K562 (cell line): ENCODE data around the gene TSTD1. TPM values are rescaled to one million over a fixed set of nuclear protein-coding genes. Genes with fewer than 3 reads are reported as not detected.
A peak's percentile ranks its signal among the peaks of the same experiment; 100 is the strongest.

Source experiments
- CBX3 ChIP-seq, 2 experiments: IDR thresholded peaks; 1 replicate in 1 of 2; 2 replicates in 1 of 2; pipeline ENCODE4 v1.6.1; 2012; ENCODE audit warnings: inconsistent platforms in 2 of 2, low read length in 2 of 2, borderline replicate concordance in 1 of 2, control low read depth in 1 of 2
- CREB3 ChIP-seq: fragments of 450-650 bp; conservative IDR thresholded peaks from 2 replicates; pipeline ENCODE4 v1.6.1; 2016; ENCODE audit warnings: missing genetic modification characterization, low read depth, mild to moderate bottlenecking, missing compliant biosample characterization, moderate library complexity
- ETV5 ChIP-seq: sonication (generic); formaldehyde crosslinking; IDR thresholded peaks from 2 replicates; pipeline ENCODE4 v1.4.0; 2020; ENCODE audit warnings: low read depth, mild to moderate bottlenecking, missing genetic modification reagents
- IRF9 ChIP-seq: fragments of 450-650 bp; IDR thresholded peaks from 2 replicates; pipeline ENCODE4 v1.6.1; 2016; ENCODE audit warnings: missing biosample characterization, missing genetic modification characterization
- MIER1 ChIP-seq: fragments of 450-650 bp; IDR thresholded peaks from 2 replicates; pipeline ENCODE4 v1.6.1; 2016; ENCODE audit warnings: antibody characterized with exemption, mild to moderate bottlenecking, low read depth
- MLLT1 ChIP-seq, 2 experiments: fragments of 450-650 bp; IDR thresholded peaks; 2 replicates each; pipeline ENCODE4 v1.6.1; 2016
- POLR2AphosphoS5 ChIP-seq: IDR thresholded peaks from 2 replicates; pipeline ENCODE4 v1.6.1; 2011; ENCODE audit warnings: mild to moderate bottlenecking, low read depth, low read length, moderate library complexity; ENCODE audit not compliant: control insufficient read depth, insufficient read depth
- POLR2G ChIP-seq: fragments of 200-400 bp; formaldehyde crosslinking; IDR thresholded peaks from 2 replicates; pipeline ENCODE4 v1.6.1; 2017; ENCODE audit warnings: low read depth, mild to moderate bottlenecking, antibody characterized with exemption, low read length, moderate library complexity
- PREB ChIP-seq: sonication (generic); formaldehyde crosslinking; IDR thresholded peaks from 2 replicates; pipeline ENCODE4 v1.8.1; 2023; ENCODE audit warnings: mild to moderate bottlenecking, missing genetic modification reagents
- RCOR1 ChIP-seq, 2 experiments: IDR thresholded peaks; 2 replicates each; pipeline ENCODE4 v1.6.1; 2012; ENCODE audit warnings: low read depth in 2 of 2, low read length in 2 of 2, borderline replicate concordance in 1 of 2, improper control_type of control experiment in 1 of 2
- SIN3A ChIP-seq, 2 experiments: fragments of 150-350 bp in 1 of 2; IDR thresholded peaks; 2 replicates each; pipeline ENCODE4 v1.6.1; 2011 to 2016; ENCODE audit warnings: borderline replicate concordance in 2 of 2, low read depth in 2 of 2, low read length in 2 of 2, mild to moderate bottlenecking in 2 of 2, moderate library complexity in 2 of 2; ENCODE audit not compliant: control insufficient read depth in 1 of 2
- SMAD1 ChIP-seq: fragments of 150-350 bp; IDR thresholded peaks from 2 replicates; pipeline ENCODE4 v1.6.1; 2014; ENCODE audit warnings: low read length, low read depth; ENCODE audit not compliant: partially characterized antibody
- SNAPC5 ChIP-seq: fragments of 250-450 bp; sonication (Bioruptor Pico); IDR thresholded peaks from 2 replicates; pipeline ENCODE4 v1.8.0; 2021; ENCODE audit warnings: moderate library complexity, mild to moderate bottlenecking, inconsistent platforms
- SRF ChIP-seq, 2 experiments: fragments of 250-450, 450-650 bp in 1 of 2; sonication (Bioruptor Pico) in 1 of 2; sonication (generic) in 1 of 2; formaldehyde crosslinking; IDR thresholded peaks; 2 replicates each; pipeline versions ENCODE4 v1.5.0 to v1.5.1; 2020 to 2022; ENCODE audit warnings: mild to moderate bottlenecking in 1 of 2, missing genetic modification reagents in 1 of 2
- SUPT5H ChIP-seq: fragments of 450-650 bp; IDR thresholded peaks from 2 replicates; pipeline ENCODE4 v1.6.1; 2016
- TEAD4 ChIP-seq, 2 experiments: sonication (generic) in 1 of 2; formaldehyde crosslinking in 1 of 2; IDR thresholded peaks; 2 replicates each; pipeline versions ENCODE4 v1.6.1 to v1.8.0; 2012 to 2022; ENCODE audit warnings: borderline replicate concordance in 1 of 2, inconsistent platforms in 1 of 2, low read length in 1 of 2, mild to moderate bottlenecking in 1 of 2, missing genetic modification reagents in 1 of 2
- TOE1 ChIP-seq, 2 experiments: fragments of 450-650 bp in 1 of 2; sonication (generic) in 1 of 2; formaldehyde crosslinking in 1 of 2; IDR thresholded peaks; 2 replicates each; pipeline versions ENCODE4 v1.7.1 to v1.8.0; 2016 to 2022; ENCODE audit warnings: borderline replicate concordance in 2 of 2, mild to moderate bottlenecking in 2 of 2, antibody characterized with exemption in 1 of 2, inconsistent platforms in 1 of 2, low read depth in 1 of 2, missing genetic modification reagents in 1 of 2, moderate library complexity in 1 of 2
- ZNF134 ChIP-seq: fragments of 250-450 bp; sonication (Bioruptor Pico); conservative IDR thresholded peaks from 2 replicates; pipeline ENCODE4 v1.4.0; 2020
- ZNF24 ChIP-seq: fragments of 450-650 bp; IDR thresholded peaks from 2 replicates; pipeline ENCODE4 v1.6.1; 2016
- ZNF584 ChIP-seq: fragments of 200-800 bp; sonication (Bioruptor generic); IDR thresholded peaks from 2 replicates; pipeline ENCODE4 v1.6.1; 2016; ENCODE audit warnings: low read depth, mild to moderate bottlenecking, missing genetic modification characterization, missing compliant biosample characterization
- polyA plus RNA-seq, 8 experiments: library from polyadenylated mRNA; depleted of rRNA in 4 of 8; stranded (reverse) in 5 of 8; unstranded in 3 of 8; fragments of >200 nt; fragmentation: Nextera tagmentation in 2 of 8; fragmentation: Illumina TruSeq in 1 of 8; extraction: Ambion mirVana in 2 of 8; extraction: Trizol in 1 of 8; gene quantifications; 2 replicates each; pipeline versions ENCODE4 v1.2.1 to v1.2.3, GENCODE V29; 2011 to 2014; ENCODE audit warnings: inconsistent platforms in 1 of 8, missing spikeins in 1 of 8
- total RNA-seq, 7 experiments: library from RNA; depleted of rRNA in 6 of 7; stranded (reverse); fragments of >200 nt in 6 of 7; fragmentation: Illumina TruSeq in 2 of 7; extraction: Trizol in 2 of 7; gene quantifications; 2 replicates each; pipeline versions ENCODE4 v1.2.1 to v1.2.3, GENCODE V29; 2011 to 2021; ENCODE audit warnings: low replicate concordance in 1 of 7

TSTD1 gene
- total and polyA plus RNA-seq, 9 of the 15 experiments (the other 6 are each of a cell fraction or from before 2014, with no cell fraction given) = 0.23 to 0.53 TPM; not detected in 7

GRCh38 chr1:161013488-161014230 is 25.1 kb downstream of the TSTD1 start (continued):
- TF ChIP-seq TEAD4 (IDR thresholded peaks at IDR 0.05; ENCODE audit: low read length) = peak; percentile 93
- no peak for TF ChIP-seq TEAD4 (CRISPR knock-in tag; IDR thresholded peaks at IDR 0.05; ENCODE audit: borderline replicate concordance)
- no peak for TF ChIP-seq SNAPC5 (CRISPR knock-in tag)
- no peak for TF ChIP-seq SMAD1
- peak in 1 of 2 experiments; percentile 80; a peak in 2 of 3 replicates for TF ChIP-seq CBX3 (IDR thresholded peaks at IDR 0.05; ENCODE audit: borderline replicate concordance in 1 of 2, low read length in 2 of 2)
- peak; percentile 67 for TF ChIP-seq SUPT5H
- peak; percentile 46; the same call in 1 of the 2 replicates for TF ChIP-seq TOE1 (IDR thresholded peaks at IDR 0.05; ENCODE audit: borderline replicate concordance)
- TF ChIP-seq TOE1 (CRISPR knock-in tag; IDR thresholded peaks at IDR 0.05; ENCODE audit: borderline replicate concordance, low read depth) = no peak
- TF ChIP-seq SRF (CRISPR knock-in tag; IDR thresholded peaks at IDR 0.05) = 0 out of 4 replicates have a peak, but pooled peaks of 1 of the 2 experiments have one; percentile 31
- no peak; the same call in 1 of the 2 replicates for TF ChIP-seq MIER1
- TF ChIP-seq ZNF24 = peak; percentile 24; the same call in 1 of the 2 replicates
- TF ChIP-seq CREB3 (tag) = peak; percentile 57; the same call in 1 of the 2 replicates
- TF ChIP-seq ZNF134 (CRISPR knock-in tag) = no peak
- peak; percentile 43; the same call in 1 of the 2 replicates for TF ChIP-seq POLR2G
- TF ChIP-seq MLLT1 (IDR thresholded peaks at IDR 0.05) = peak; percentile 19 to 40; a peak in 2 of 4 replicates
- TF ChIP-seq PREB (CRISPR knock-in tag) = no peak
- peak; percentile 95 for TF ChIP-seq POLR2AphosphoS5
- TF ChIP-seq IRF9 (tag) = peak; percentile 24; the same call in 1 of the 2 replicates
- peak in 1 of 2 experiments; percentile 70; a peak in 3 of 4 replicates for TF ChIP-seq RCOR1 (IDR thresholded peaks at IDR 0.05; ENCODE audit: borderline replicate concordance in 1 of 2, low read depth in 2 of 2, low read length in 2 of 2)
- TF ChIP-seq SIN3A (IDR thresholded peaks at IDR 0.05; ENCODE audit: borderline replicate concordance in 2 of 2, control insufficient read depth in 1 of 2, low read depth in 2 of 2, low read length in 2 of 2) = peak in 1 of 2 experiments; percentile 73; a peak in 2 of 4 replicates
- TF ChIP-seq ZNF584 = peak; percentile 47; the same call in 1 of the 2 replicates
- peak; percentile 98 for TF ChIP-seq ETV5
